ENCODE results near the gene ZSCAN26.

The ZSCAN26 gene

DNA sequence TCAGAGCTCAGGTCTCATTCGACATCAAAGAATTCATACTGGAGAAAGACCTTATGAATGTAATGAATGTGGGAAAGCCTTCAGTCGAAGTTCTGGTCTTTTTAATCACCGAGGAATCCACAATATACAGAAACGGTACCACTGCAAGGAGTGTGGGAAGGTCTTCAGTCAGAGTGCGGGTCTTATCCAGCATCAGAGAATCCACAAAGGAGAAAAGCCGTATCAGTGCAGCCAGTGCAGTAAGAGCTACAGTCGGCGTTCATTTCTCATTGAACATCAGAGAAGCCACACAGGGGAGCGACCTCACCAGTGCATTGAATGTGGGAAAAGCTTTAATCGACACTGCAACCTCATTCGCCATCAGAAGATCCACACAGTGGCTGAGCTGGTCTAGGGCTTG, 34.2 kb upstream of the ZSCAN26 start:
- H3K36me3 ChIP-seq, result peaks cover 56% of the 10 kb centered on the region
- H3K9ac ChIP-seq, result no peak overlapping the region
- H4K20me1 ChIP-seq, result no peaks in the 10 kb centered on the region
- H3K4me2 ChIP-seq, result no peak overlapping the region
- H3K4me3 ChIP-seq, result no peak overlapping the region
- H3K27ac ChIP-seq, result no peak overlapping the region
- no peak for TF ChIP-seq Cebpa-rat (IDR thresholded peaks at IDR 0.05)
- no peaks in the 10 kb centered on the region for H3K27me3 ChIP-seq
- no peaks in the 10 kb centered on the region for H3K4me1 ChIP-seq
- H3K9me3 ChIP-seq, result peaks cover 21% of the 10 kb centered on the region

DNA sequence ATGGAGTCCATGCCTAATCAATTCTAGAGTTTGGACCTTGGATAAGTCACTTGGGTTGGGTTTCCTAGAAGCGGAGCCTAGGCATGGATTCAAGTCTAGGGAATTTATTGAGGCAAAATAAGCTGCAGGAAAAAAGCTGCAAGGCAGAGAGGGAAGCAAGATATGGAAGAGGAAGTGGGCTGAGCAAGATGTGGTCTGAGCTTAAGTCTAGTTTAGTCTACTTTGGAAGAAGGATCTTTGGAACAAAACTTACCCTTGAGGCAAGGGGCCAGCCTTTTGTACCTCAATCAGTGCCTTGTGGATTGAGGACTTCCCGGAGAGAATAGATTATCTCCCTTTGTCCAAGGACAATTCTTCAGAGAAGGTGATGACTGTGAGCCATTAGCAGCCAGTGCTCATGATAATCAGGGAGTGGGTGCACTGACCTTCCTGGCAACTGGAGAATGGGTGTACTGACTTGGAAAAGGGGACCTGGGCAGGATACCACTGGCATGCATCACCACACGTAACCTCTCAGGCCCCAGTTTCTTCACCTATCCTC, 31.0 kb upstream of the ZSCAN26 start:
- Histone ChIP-seq H4K20me1 (no peaks in the 10 kb centered on the region), H3K27me3 (no peaks in the 10 kb centered on the region), H3K4me3 (no peak overlapping the region), H3K4me1 (no peaks in the 10 kb centered on the region), H3K9ac (no peak overlapping the region), H3K9me3 (peaks cover 21% of the 10 kb centered on the region), H3K27ac (no peak overlapping the region), H3K4me2 (no peak overlapping the region), H3K36me3 (peaks cover 25% of the 10 kb centered on the region)
- no peak for TF ChIP-seq Cebpa-rat (IDR thresholded peaks at IDR 0.05)

DNA sequence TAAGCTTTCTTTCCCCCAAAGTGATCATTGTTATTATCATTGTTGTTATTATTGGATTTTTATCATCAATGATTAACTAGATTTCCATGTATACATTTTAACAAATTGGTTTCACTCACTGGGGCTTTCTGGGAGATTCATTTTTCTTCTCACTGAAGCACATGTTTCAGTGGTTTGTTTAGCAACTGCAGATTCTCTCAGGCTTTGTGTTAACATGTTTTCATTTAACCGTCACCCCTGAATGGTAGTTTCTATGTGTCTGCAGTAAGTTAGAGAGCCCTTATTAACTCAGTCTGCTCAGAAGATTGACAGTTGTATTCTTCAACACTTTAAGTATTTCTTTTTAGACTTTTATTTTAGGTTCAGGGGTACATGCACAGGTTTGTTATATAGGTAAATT, 27.3 kb upstream of the ZSCAN26 start:
- Histone ChIP-seq H3K27me3 (no peaks in the 10 kb centered on the region), H3K4me1 (no peaks in the 10 kb centered on the region), H3K9me3 (no peaks in the 10 kb centered on the region), H4K20me1 (no peaks in the 10 kb centered on the region), H3K4me2 (no peak overlapping the region), H3K4me3 (no peak overlapping the region), H3K27ac (no peak overlapping the region), H3K9ac (no peak overlapping the region), H3K36me3 (peaks cover 11% of the 10 kb centered on the region)
- TF ChIP-seq Cebpa-rat (IDR thresholded peaks at IDR 0.05), result no peak

DNA sequence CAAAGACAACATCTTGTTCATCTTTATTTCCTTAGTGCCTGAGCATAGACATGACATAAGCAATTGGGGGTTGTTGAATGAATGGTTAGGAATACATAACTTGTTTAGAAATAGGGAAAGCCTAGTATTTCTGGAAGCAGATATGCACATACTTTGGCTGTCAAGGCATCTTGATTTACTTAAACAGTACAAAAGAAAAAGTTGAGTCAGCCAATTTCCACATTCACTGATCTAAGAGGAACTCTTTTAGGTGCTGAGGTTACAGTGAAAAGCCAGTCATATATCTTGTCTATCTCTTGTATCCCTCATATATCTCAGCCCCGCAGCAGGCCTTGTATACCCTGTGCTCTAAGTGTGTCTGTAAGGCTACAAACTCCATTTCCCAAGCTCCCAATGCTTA, 26.5 kb upstream of the ZSCAN26 start:
- H4K20me1 ChIP-seq, result no peaks in the 10 kb centered on the region
- peaks cover 19% of the 10 kb centered on the region for H3K36me3 ChIP-seq
- H3K9me3 ChIP-seq, result no peaks in the 10 kb centered on the region
- TF ChIP-seq Cebpa-rat (IDR thresholded peaks at IDR 0.05), result no peak
- H3K27me3 ChIP-seq, result no peaks in the 10 kb centered on the region
- H3K27ac ChIP-seq, result no peak overlapping the region
- no peak overlapping the region for H3K4me2 ChIP-seq
- no peak overlapping the region for H3K9ac ChIP-seq
- no peaks in the 10 kb centered on the region for H3K4me1 ChIP-seq
- no peak overlapping the region for H3K4me3 ChIP-seq

DNA sequence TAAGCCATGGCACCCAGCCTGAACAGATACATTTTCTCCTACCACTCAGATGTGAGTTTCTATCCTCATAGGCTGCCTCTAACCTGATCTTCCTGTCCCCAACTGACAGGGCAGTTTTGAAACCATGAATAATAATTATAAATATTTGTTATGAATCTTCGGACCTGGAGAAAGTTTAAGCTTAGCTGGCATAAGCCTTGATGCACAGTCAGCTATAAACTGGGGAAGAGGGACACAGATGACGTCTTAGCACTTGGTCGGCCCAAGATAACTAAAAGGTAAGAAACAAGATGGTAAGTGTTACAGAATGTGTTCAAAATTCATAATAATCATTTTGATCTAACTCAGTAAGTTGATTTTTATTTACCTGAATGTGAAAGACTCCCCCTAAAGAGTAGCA, 23.0 kb upstream of the ZSCAN26 start:
- Histone ChIP-seq H3K36me3 (peaks cover 54% of the 10 kb centered on the region), H3K4me1 (no peaks in the 10 kb centered on the region), H3K4me3 (no peak overlapping the region), H3K27ac (no peak overlapping the region), H3K4me2 (no peak overlapping the region), H3K9me3 (no peaks in the 10 kb centered on the region), H3K27me3 (no peaks in the 10 kb centered on the region), H3K9ac (no peak overlapping the region), H4K20me1 (no peaks in the 10 kb centered on the region)
- no peak for TF ChIP-seq Cebpa-rat (IDR thresholded peaks at IDR 0.05)

DNA sequence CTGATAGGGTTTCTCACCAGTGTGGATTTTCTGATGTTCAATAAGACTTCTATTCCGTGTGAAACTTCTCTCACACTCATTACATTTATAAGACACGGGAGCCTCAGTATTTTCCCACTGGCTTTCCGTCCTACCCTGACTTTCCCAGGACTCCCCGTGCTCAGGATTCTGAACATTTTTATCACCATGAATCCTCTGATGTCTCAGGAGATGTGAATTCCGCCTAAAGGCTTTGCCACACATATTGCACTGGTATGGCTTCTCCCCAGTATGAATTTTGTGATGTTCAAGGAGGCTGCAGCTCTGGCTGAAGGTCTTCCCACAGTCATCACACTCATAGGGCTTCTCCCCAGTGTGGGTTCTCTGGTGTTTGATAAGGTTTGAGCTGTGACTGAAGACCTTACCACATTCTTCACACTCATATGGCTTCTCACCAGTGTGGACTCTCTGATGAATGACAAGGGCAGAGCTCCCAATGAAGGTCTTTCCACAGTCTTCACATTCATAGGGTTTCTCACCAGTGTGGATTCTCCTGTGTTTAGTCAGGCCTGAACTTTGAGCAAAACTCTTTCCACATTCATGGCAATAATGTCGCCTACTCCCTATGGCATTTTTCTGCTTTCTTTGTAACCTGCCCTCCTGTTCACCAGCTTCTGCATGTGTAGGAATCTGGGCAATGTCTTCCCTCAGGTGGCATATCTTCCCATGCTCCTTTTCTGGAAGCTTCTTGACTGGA, 21.6 kb upstream of the ZSCAN26 start:
- H3K4me2 ChIP-seq, result no peak overlapping the region
- no peaks in the 10 kb centered on the region for H3K27me3 ChIP-seq
- H3K27ac ChIP-seq, result no peak overlapping the region
- H3K36me3 ChIP-seq, result peaks cover 61% of the 10 kb centered on the region
- H3K4me3 ChIP-seq, result no peak overlapping the region
- H4K20me1 ChIP-seq, result no peaks in the 10 kb centered on the region
- no peak overlapping the region for H3K9ac ChIP-seq
- H3K4me1 ChIP-seq, result peaks cover 6% of the 10 kb centered on the region
- no peaks in the 10 kb centered on the region for H3K9me3 ChIP-seq
- no peak for TF ChIP-seq Cebpa-rat (IDR thresholded peaks at IDR 0.05)

DNA sequence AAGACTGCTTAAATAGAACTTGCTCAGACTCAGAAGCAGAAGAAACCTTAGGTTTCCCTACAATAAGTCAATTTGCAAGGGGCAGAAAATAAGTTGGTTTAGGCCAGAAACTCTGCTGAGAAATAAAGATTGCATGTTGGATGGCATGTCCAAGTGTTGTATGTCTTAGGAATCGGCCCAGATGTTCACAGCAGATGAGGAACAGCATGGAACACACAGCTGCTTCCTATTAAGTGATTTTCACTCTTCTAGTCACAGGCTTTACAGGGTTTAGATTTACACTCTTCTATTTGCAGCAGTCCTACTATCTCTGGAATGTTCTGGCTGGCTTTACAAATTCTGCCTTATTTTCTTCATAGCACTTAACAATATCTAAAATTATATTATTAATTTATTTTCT, 18.0 kb upstream of the ZSCAN26 start:
- Histone ChIP-seq H3K27me3 (no peaks in the 10 kb centered on the region), H3K9ac (no peak overlapping the region), H3K4me1 (peaks cover 25% of the 10 kb centered on the region), H3K4me2 (no peak overlapping the region), H4K20me1 (no peaks in the 10 kb centered on the region), H3K4me3 (no peak overlapping the region), H3K9me3 (no peaks in the 10 kb centered on the region), H3K27ac (no peak overlapping the region), H3K36me3 (peaks cover 57% of the 10 kb centered on the region)
- no peak for TF ChIP-seq Cebpa-rat (IDR thresholded peaks at IDR 0.05)

DNA sequence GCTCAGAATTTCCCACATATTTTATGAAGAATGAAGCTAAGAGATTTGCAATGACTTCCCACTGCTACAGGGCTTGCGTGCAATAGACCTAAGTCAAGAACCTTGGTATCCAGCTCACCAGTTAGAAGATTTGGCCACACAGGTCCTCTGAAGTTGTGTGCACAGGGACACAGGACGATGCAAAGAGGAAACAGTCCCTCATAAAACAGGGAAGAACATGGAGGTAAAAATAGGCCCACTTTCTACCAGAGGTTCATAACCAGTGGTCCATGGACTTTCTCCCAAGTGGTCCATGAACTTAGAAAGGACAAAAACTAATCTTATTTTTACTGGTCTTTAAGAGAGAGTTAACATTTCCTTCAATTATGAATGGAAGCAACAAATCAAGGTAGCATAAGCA, 16.2 kb upstream of the ZSCAN26 start:
- Histone ChIP-seq H3K4me1 (peaks cover 25% of the 10 kb centered on the region), H3K27me3 (no peaks in the 10 kb centered on the region), H3K27ac (no peak overlapping the region), H3K4me3 (peak overlapping the region; percentile 97), H3K36me3 (peaks cover 39% of the 10 kb centered on the region), H4K20me1 (no peaks in the 10 kb centered on the region), H3K9me3 (no peaks in the 10 kb centered on the region), H3K9ac (no peak overlapping the region; the same call in 1 of the 2 replicates), H3K4me2 (peak overlapping the region; percentile 84)
- TF ChIP-seq Cebpa-rat (IDR thresholded peaks at IDR 0.05), result no peak

DNA sequence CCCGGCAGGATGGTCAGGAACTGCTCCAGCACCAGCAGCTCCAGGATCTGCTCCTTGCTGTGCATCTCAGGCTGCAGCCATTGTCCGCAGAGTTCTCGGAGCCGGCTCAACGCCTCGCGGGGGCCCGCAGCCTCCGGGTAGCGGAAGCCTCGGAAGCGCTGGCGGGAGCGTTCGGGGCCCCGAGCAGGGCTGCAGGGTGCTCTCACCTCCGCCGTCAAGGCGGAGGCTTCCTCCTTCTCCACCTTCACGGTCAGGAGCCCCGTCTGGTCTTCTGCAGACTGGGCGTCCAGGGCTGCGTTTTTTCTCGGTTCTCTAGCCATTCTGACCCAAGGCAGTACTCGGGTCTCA, 15.3 kb upstream of the ZSCAN26 start:
- H3K4me1 ChIP-seq, result peaks cover 25% of the 10 kb centered on the region
- H3K9me3 ChIP-seq, result no peaks in the 10 kb centered on the region
- H3K9ac ChIP-seq, result peak overlapping the region; percentile 84
- no peaks in the 10 kb centered on the region for H4K20me1 ChIP-seq
- peaks cover 30% of the 10 kb centered on the region for H3K36me3 ChIP-seq
- no peaks in the 10 kb centered on the region for H3K27me3 ChIP-seq
- H3K4me3 ChIP-seq, result peak overlapping the region; percentile 97
- H3K4me2 ChIP-seq, result peak overlapping the region; percentile 84
- TF ChIP-seq Cebpa-rat (IDR thresholded peaks at IDR 0.05), result no peak
- peak overlapping the region; percentile 70 for H3K27ac ChIP-seq

DNA sequence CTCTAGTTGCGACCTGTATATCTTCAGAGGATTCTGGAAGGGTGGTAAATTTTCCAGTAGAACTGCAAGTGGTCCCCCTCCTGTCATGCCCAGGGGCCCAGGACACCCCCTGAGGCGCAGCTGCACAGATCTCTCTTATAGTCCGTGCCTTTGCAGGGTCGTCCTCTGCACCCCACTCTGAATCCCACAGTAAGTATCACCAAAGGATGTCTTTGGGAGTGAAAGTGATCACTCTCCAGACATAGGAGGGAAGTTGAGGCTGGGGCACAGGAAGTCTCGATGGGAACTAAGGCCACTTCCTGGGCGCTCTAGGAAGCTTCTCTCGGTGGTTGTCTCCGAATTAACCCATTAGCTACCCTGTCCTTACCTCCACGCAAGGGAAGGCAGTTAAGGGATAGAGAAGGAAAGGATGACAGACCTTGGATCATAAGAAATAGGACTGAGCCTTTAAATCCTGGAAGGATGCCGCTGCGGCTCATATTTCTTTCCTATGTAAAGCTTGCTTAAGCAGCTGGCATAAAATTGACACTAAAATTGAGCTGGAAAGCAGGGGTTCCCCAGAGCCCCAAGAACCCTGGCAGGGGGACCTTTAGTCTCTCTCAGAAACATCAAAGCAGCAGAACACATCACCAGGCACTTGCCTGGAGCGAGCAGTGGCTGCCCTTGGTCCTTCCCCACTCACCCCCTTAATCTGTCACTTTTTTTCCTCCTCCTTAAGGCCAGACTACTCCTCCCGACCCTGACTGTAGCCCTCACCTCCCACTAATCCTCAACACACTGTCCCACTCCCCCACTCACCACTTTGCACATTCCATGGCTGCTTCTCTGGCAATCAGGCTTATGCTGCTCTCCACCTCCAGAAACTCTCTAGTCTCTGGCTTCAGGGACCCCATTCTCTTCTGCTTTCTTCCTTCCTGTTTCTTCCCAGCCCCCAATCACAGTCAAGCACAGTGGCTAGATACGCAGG, 14.7 kb upstream of the ZSCAN26 start, which contains the start of gene ZKSCAN4:
Gene ZKSCAN4, minus strand, starts transcription at position 261 of the 967 bp plus-strand sequence. CDS start 289 bp downstream, outside the sequence.
- Histone ChIP-seq H4K20me1 (no peaks in the 10 kb centered on the region), H3K4me1 (peaks cover 25% of the 10 kb centered on the region), H3K4me2 (peak within 1 kb of the TSS; percentile 84), H3K36me3 (peaks cover 23% of the 10 kb centered on the region), H3K4me3 (peak within 1 kb of the TSS; percentile 97), H3K9me3 (no peaks in the 10 kb centered on the region), H3K27ac (peak within 1 kb of the TSS; percentile 70), H3K27me3 (no peaks in the 10 kb centered on the region), H3K9ac (peak within 1 kb of the TSS; percentile 84)
- TF ChIP-seq Cebpa-rat (IDR thresholded peaks at IDR 0.05), result no peak

Measured in BLaER1 (cell line).